NCI-H226 (cell line): ENCODE measurements around the gene CFAP97D2.
"Not testable (repeated sequence)": the region's sequence is repeated elsewhere in the genome, so short reads cannot be mapped to it uniquely, and the experiment has no call there.

Experiments
- DNase-seq: peaks from one replicate; pipeline ENCODE4 v3.0.0-alpha.2; 2015

The CFAP97D2 gene

GRCh38 chr13:114158869-114159666 is 20.0 kb upstream of the CFAP97D2 start:
- DNase-seq, result not testable (repeated sequence)

DNA sequence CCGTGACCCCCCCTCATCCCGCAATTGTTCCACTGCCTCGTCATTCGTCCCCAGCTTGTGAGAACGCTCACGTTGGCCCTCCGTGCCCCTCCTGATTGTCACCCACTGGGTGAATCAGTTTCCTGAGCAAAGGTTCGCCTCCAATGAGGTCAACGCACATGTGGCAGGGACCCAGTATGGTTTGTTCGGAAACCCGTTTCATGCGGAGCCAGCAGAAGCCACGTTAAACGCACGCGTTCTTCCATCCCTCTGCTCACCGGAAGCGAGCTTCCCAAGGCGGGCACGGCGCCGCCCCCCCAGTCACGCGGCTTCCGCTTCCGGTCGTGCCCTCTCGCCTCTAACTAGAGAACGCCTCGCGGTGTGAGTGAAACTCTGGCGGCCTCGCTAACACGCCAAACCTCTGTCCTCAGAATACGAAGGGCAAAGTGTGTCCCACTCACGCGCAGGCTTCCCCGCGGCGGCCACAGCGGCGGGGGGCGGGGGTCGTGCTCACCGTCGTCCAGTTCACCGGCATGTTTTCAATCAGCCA is 18.0 kb upstream of the CFAP97D2 start:
- no peak for DNase-seq

- no peak for DNase-seq
Observed at GRCh38 chr13:114161644-114162532, 17.2 kb upstream of the CFAP97D2 start.

DNA sequence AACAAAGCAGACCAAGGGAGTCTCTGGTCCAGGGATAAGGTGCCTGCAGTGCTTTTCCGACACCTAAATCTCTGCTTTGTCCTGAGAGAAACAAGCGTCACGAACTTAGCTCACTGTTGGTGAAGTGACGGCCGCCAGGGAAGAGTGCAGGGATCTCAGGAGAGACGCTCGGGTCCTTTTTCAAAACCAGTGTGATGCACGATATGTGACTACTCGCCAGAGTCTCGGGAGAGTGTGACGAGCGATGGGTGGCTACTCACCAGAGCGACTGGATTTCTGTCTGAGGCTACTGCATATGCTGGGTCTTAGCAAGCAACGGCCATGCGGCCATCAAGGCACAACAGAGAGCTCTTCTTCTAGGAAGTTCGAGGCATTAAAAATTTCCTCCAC is 16.5 kb upstream of the CFAP97D2 start:
- DNase-seq, result no peak

DNA sequence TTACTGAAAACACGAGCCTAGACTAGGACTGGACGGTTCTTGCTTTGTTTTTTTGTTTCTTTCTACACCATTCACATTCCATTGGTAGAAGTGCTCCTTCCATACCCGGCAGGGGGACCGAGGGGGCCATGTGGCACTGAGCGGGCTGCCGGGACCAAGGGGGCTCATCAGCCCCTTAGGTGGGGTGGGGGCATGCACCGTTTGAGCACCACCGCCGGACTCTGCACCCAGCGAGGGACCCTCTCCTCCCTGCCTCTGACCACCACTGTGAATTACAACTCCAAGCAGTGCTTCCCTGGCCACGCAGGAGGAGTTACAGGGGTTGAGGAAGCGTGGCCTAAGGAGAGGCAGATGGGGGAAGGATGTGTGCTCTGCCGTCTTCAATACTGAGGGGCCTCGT is 15.0 kb upstream of the CFAP97D2 start:
- DNase-seq, result no peak

DNA sequence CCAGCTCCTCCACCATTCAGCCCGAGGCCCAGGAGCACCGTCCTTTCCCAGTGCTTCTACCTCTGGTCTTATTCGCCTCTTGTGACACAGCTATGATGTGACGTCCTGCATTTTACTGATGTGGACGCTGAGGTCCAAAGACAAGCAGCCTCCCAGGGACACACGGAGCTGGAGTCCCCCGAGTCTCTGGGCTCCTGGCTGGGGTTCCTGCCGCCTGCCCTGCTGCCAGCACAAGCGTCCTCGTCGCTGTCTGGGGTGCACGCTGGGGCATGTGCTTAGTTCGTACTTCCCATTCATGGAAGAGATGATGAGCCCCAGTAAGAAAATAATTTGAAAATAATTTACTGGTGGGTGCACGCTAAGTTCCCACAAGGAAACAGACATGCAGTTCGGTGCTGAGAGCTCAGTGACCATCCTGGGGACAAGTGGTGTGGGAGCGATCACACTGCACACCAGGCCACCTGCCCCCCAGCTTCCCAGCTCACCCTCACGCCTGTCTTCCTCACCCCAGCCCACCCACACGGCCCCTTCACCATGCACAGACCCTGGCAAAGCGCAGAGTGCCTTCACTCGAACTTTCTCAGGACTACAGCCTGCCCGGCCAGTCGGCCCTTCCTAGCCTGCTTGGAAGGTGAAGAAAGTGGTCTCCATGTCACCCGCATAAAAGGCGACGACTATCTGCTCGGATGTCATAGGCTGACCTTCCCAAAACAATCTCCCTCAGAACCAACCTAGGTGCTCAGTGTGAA is 14.2 kb upstream of the CFAP97D2 start:
- DNase-seq, result no peak

DNA sequence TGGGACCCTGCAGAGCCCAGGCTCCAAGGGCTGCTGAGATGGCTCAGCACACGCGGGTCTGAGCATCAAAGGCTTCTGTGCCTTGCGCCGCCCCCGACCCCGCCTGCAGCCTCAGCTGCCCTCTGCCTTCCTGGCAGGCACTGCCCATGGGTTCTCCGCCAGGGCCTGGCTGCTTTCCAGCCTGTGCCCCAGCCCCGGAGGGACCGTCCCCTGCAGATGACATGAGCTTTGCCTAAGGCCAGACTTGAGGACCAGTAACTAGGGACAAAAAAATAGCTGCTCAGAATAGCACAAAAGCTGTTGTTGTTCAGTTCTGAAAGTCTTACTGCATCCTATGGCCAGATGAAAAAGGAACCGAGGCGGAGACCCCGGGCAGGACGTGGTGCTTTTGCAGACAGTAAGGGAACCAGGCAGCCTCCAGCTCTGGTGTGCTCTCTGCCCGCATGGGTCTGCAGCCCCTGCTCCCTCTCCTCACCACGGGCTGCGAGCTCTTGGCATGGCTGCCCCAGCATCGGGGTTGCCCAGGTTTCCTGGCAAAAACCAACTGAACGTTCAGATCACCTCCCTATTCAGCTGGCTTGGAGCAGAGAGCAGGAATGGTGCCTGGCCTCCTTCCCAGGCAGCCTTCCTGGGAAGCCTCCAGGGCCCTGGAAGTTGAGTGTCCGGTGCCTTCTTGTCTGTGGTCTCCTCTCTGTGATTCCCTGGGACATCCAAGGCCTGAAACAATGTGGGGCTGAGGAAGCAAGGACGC is 12.5 kb upstream of the CFAP97D2 start:
- no peak for DNase-seq

DNA sequence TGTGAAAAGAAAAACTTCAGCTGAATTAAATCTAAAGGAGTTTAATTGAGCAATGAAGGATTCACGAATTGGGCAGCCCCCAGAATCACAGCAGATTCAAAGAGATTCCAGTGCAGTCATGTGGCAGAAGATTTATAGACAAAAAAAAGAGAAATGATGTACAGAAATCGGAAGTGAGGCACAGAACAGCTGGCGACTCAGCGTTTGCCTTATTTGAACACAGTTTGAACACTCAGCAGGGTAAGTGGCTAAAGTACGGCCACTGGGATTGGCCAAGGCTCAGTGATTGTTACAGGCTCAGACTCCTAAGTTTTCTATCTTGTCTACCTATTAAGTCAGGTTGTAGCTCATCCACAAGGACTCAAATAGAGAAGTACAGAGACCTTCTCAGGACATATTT is 11.6 kb upstream of the CFAP97D2 start:
- DNase-seq, result no peak

- no peak for DNase-seq
Observed at GRCh38 chr13:114167885-114168284, 11.2 kb upstream of the CFAP97D2 start.

GRCh38 chr13:114173272-114173671 is 5.8 kb upstream of the CFAP97D2 start:
- DNase-seq, result no peak

DNA sequence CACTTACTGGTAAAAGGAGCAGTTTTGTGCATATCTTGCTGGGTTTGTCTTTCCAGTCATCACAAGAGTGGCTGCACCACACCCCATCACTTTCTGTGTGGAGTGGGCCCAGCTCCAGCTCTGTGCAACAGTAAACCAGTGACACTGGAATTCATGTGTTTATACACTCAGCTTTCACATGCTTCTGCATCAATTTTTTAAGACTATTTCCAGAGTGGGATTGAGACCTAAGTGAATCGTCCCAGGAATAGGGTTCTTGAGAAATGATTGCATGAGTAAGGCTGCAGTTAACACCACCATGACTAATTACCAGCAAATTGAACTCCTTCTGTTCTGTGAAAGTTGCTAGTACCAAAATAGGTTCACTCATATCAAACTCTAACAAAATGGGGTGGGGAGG is 5.3 kb upstream of the CFAP97D2 start:
- DNase-seq, result no peak

GRCh38 chr13:114174529-114174961 is 4.5 kb upstream of the CFAP97D2 start:
- peak; percentile 48 for DNase-seq

GRCh38 chr13:114176359-114176902 is 2.6 kb upstream of the CFAP97D2 start:
- DNase-seq, result not testable (repeated sequence)

DNA sequence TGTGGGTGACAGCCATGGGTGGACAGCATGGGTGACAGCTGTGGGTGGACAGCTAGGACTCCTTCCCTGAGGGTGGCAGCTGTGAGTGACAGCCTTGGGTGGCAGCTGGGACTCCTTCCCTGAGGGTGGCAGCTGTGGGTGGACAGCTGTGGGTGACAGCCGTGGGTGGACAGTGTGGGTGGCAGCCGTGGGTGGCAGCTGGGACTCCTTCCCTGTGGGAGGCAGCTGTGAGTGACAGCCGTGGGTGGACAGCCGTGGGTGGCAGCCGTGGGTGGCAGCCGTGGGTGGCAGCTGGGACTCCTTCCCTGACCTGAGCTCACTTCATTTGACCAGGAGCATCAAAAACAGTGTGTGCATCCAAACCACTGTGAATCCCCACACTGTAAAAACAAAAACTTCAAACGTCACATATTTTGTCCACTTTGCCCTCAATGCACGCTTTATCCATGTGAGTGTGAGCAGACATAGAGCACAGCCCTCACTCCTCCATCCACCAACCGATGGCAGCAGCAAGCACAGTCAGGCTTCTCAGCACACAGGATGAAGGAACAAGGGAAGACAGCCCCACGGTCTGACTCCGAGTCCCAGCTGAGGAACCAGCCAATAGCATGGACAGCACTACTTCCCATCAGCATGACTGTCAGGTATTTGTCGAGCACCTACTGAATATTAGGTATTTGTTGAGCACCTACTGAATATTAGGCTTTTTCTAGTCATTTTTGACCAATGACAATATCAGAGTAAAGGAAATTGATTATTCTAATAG is 1.6 kb upstream of the CFAP97D2 start:
- no peak for DNase-seq

DNA sequence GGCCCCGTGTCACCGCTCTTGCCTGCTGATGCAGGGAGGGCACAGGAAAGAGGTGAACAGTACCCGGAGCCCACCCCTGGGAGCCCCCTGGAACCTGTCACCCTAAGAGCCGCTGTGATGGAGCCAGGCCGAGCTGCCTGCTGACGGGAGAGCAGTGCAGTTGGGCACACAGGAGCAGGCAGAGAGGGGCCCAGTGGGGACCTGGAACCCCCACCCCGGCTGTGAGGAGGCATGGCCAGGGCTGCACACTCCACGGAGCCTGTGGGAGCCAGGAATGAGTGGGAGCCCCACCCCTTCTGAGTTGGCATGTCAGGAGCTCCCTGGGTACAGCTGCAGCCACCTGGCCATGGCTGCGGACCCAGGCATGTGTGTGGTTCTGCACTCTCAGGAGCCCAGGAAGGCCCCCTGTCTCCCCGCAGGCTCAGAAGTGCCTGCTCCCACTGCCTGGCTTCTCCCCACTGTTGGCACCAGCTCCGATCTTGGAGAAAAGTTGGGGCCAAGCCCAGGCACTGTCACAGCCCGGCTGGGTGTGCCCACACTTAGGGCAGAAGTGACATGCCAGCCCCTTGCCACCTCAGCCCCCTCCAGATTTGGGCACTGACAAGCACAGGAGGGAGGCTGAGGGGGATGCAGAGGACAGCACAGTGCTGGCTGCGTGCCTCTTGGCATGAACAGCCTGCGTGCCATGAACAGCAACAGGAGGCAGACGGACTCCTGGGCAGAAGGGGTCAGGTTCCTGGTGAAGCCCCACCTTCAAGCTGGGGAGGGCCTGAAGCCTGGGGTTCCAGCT is 6.3 kb downstream of the CFAP97D2 start:
- DNase-seq, result no peak

- DNase-seq, result no peak
Observed at GRCh38 chr13:114194853-114195252, 15.8 kb downstream of the CFAP97D2 start.

DNA sequence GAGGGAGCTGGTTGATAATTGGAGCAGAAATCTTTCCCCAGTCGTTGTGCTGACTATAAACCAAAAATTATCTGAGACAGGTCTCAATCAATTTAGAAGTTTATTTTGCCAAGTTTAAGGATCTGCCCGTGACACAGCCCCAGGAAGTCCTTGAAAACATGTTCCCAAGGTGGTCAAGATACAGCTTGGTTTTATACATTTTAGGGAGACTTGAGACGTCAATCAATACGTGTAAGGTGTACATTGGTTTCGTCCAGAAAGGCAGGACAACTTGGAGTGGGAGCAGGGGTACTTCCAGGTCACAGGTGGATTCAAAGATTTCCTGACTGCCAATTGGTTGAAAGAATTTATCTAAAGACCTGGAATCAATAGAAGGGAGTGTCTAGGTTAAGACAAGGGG is 17.6 kb downstream of the CFAP97D2 start:
- no peak for DNase-seq

DNA sequence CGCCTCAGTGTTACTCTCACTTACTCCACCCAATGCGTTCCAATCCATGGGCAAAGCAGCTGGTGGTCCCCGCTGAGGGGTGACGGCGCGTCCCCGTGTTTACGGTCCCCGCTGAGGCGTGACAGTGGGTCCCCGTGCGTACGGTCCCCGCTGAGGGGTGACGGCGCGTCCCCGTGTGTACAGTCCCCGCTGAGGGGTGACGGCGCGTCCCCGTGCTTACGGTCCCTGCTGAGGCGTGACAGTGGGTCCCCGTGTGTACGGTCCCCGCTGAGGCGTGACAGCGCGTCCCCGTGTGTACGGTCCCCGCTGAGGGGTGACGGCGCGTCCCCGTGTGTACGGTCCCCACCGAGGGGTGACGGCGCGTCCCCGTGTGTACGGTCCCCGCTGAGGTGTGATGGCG is 19.5 kb downstream of the CFAP97D2 start:
- no peak for DNase-seq

DNA sequence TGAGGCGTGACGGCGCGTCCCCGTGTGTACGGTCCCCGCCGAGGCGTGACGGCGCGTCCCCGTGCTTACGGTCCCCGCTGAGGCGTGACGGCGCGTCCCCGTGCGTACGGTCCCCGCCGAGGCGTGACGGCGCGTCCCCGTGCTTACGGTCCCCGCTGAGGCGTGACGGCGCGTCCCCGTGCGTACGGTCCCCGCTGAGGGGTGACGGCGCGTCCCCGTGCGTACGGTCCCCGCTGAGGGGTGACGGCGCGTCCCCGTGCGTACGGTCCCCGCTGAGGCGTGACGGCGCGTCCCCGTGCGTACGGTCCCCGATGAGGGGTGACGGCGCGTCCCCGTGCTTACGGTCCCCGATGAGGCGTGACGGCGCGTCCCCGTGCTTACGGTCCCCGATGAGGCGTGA is 20.5 kb downstream of the CFAP97D2 start:
- not testable (repeated sequence) for DNase-seq

DNA sequence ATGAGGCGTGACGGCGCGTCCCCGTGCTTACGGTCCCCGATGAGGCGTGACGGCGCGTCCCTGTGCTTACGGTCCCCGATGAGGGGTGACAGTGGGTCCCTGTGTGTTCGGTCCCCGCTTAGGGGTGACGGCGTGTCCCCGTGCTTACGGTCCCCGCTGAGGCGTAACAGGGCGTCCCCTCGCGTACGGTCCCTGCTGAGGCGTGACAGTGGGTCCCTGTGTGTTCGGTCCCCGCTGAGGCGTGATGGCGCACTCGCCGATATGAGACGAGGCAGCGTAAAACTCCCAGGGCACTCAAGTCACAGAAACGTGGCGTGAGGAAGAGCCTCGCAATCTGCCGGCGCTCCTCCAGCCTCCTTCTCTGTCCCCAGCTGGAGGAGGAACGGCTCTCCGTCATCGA is 20.9 kb downstream of the CFAP97D2 start:
- DNase-seq, result no peak
